Measurements from ENCODE around the gene YWHAQ. TPM values are rescaled to one million over a fixed set of nuclear protein-coding genes. Genes with fewer than 3 reads are reported as not detected.
A peak's percentile ranks its signal among the peaks of the same experiment; 100 is the strongest.

The YWHAQ gene
- 100 to 1,000 TPM; 349 to 445 (median 409) TPM for polyA plus RNA-seq (ENCODE audit: insufficient read length in 4 of 4)

DNA sequence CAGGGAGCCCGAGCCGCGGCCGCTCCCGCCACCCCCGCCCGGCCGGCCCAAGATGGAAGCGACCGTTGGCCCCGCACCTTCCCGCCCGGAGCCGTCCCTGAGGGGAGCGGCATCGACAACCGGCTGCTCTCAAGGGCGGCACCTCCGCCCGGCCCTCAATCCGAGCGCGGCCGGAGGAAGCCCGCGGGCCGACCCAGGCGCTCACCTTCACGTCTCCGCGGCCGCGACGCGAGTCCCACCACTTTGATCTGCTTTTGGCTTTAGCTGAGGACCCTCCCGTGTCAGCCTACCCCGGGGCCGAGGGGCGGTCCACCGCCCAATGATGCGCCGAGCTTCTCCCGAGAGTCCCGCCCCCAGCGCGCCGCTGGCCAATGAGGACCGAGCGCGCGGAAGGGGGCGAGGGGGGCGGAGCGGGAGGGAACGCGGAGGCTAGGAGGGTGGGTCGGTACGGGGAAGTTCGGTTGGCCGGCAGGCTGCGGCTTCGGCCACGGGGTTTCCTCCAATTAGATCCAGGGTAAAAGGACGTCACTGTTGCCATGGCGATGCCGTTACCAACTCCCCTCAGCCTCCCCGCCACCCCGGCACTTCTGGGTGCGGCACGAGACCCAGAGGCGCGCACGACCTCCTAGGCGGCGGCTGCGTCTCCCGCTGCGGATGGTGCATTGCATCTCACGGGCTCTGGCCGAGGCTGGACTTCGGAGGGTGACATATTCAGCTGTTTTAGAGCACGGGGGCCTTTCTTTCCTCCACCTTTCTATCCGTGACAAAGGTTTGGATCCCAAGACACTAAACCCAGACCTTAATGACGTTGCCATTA is at the start of gene YWHAQ:
Gene YWHAQ (minus strand): TSS at position 262 of the 817 bp plus-strand sequence. CDS start 545 bp downstream, outside the sequence.
- DNase-seq (ENCODE audit: low read depth in 4 of 4, low spot score in 2 of 4): peak; percentile 95 to 97 (median 97)

DNA sequence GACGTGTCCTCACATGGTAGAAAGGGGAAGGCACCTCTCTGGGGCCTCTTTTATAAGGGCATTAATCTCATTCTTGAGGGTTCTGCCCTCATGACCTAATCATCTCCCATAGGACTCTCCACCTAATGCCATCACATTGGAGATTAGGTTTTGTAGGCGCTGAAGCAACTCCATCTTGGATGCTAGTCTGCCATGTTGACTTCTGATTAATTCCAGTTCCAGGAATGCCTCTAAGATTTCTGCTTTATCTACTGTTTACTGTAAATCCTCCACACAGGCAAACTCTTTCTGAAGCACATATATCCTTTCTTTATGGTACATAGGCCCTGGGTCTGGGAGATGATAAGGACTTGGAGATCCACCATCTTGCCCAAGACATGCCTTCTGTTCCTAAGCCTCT is 49.3 kb upstream of the YWHAQ start:
- no peak for DNase-seq (ENCODE audit: low read depth in 4 of 4, low spot score in 2 of 4)

DNA sequence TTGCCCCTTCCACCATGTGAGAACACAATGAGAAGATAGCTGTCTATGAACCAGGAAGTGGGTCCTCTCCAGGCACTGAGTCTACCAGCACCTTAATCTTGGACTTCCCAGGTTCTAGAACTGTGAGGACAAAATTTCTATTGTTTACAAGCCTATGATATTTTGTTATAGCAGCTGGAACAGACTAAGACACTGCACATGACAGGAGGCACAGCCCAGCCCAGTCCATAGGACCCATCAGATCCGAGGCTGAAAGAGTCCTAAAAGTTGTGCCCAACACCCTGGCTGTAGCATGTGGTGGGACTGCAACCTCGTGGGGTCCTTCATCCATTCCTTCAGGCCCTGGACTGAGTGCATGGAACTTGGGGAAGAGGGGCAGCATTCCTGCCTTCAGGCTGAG is 48.4 kb upstream of the YWHAQ start:
- no peak for DNase-seq (ENCODE audit: low read depth in 4 of 4, low spot score in 2 of 4)

DNA sequence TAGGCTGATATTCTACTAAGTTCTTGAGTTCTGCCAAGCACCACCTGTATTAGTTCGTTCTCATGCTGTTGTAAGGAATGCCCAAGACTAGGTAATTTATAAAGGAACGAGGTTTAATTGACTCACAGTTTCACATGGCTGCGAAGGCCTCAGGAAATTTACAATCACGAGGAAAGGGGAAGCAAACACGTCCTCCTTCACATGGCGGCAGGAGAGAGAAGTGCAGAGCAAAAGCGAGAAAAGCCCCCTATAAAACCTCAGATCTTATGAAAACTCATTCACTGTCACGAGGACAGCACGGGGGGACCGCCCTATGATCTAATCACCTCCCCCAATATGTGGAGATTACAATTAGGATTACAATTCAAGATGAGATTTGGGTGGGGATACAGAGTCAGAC is 47.7 kb upstream of the YWHAQ start:
- DNase-seq (ENCODE audit: low read depth in 4 of 4, low spot score in 2 of 4): no peak

DNA sequence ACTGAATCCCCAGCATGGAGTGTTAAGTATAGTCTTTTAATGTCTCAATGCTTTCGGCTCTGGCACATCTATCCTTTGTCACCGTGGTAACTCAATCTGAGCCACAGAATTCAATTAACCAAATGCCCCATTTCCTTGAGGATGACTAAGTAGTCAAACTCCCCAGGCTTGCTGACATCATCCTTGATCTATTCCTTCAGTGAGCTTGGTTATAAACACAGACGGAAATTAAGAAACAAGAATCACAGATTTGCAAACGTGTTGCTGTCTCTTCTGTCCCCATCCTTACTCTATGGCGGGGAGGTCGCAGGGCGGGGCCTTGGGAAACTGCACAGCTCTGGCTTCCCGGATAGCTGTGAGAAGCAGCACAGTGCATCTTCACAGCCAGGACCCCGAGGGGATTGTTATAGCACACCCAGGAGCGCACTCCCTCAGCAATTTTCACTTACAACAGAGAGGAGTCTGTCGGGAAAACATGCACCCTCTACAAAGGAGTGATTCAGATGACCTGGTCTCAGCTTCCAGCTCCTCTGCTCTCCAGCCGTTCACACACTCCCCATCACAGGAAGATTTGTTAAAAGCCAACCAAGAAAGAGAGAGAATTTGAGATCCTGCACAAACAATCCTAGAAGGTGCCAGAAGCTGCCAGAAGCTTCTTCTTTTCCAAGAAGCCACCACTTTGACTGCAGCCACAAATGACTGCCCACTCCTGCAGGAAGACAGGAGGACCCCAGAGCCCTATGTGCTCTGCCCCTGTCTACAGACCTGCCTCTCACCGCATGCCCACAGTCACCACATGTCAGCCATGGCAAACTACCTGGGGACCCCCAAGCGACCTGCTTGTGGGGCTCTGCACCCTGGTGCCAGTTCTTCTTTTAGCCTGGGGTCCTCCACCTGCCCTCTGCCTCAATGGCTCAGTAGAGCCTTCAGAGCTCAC is 44.9 kb upstream of the YWHAQ start:
- no peak for DNase-seq (ENCODE audit: low read depth in 4 of 4, low spot score in 2 of 4)

DNA sequence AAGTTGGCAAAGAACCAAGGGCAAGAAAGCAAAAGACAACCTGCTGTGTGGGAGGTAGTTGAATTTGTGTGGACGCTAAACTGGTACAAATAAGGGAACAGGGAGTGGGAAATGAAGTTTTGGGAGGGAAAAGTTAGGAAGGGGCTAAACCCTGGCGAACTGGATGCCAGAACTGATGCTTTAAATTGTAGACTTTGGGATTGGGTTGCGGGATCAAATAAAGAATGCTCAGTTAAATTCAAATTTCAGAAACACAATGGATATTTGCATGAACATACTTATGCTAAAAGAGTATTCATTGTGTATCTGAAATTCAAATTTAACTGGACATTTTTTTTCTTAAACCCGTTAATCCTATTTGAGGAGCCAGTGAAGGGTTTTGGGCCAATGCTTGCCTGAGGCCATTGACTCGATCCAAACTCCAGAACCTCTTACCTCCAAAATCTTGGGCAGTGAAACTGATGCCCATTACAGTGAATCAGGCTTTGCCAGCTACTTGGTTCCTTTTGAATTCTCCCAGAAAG is 44.2 kb upstream of the YWHAQ start:
- no peak for DNase-seq (ENCODE audit: low read depth in 4 of 4, low spot score in 2 of 4)

DNA sequence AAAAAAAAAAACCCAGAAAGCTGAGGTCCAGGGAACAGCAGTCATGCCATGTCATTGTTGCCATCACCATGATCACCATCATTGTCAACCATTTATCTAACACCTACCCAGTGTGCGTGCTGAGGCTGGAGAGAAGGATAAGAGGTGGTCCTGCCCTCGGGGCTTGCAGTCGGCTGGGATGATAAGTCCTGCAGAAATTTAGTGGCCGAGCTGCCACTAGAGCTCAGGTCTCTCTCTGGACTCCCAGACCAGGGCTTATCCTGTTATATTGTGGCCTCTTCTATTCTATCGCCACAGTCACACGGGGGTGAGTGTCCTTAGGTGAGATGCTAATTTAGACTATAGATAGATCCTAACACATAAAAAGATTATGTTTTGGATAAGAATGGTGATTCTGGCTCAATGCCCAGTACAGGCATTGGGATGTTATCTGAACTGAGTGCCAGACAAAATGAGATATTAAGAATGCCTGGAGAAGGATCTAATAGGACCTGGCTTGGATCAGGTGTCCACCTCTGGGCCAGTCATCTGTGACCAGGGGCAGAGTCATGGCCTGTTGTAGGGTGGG is 43.2 kb upstream of the YWHAQ start:
- DNase-seq (ENCODE audit: low read depth in 4 of 4, low spot score in 2 of 4): no peak

DNA sequence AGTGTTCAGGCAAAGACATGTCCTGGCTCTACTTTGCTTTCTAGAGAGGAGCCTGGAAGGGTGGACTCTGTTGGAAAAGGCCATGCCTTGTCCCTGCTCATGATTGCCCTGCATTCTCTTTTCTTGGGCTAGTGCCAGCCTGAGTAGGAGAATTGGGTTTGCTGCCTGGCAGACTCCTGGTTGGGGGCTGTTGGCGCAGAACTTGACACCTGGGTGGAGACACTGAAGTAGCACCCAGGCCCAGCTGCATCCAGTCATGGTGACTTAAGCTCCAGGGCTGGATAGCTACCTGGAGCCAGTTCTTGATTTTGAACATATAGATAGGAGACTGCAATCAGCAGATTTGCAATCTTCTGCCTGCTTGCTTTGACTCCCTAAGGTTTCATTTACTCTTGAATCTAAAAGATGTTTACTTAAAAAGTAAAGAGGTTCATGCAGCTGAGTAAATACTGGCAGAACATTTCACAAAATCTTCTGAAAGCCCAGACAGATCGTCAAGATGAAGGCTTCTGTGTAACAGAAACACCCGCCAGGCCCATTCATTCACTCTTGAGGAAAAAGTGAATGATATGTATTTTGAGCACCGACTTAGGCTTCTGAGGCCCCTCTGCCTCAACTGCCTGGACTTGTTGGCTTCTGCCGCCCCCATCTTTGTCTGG is 38.0 kb upstream of the YWHAQ start:
- no peak for DNase-seq (ENCODE audit: low read depth in 4 of 4, low spot score in 2 of 4)

DNA sequence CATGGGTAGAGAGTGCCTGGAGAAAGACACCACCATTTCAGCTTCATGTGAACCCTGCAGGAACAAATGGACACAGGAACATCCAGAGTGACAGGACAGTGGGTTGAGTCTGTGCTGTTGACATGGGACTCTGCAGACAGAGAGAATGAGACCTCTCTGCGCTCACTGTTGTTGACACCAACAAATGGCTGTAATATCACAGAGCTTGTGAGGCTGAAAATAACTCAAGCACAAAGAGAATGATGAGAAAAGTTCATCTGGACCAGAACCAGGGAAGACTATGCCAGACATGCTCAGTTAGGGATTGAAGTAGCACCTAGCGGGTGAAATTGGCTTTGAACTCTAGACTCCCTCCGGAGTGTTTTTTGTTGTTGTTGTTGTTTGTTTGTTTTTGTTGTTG is 37.0 kb upstream of the YWHAQ start:
- DNase-seq (ENCODE audit: low read depth in 4 of 4, low spot score in 2 of 4): no peak

DNA sequence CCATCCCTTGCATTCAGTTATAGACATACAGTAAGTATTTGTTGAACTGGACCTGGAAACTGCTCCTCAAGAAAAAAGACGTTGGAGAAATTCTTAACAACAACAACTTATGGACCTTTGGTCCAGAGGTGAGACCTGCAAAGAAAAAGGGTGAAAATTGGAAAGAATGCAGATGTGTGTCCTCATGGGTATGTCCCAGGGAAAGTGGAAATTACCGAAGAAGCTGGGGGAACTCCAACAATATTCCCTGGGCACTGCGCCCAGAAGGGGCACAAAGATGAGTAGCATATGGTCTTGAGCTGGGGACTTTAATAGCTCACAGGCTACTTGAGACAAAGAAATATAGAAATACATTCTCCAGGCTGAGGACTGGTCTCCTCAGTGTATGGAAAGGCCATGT is 35.5 kb upstream of the YWHAQ start:
- no peak for DNase-seq (ENCODE audit: low read depth in 4 of 4, low spot score in 2 of 4)

DNA sequence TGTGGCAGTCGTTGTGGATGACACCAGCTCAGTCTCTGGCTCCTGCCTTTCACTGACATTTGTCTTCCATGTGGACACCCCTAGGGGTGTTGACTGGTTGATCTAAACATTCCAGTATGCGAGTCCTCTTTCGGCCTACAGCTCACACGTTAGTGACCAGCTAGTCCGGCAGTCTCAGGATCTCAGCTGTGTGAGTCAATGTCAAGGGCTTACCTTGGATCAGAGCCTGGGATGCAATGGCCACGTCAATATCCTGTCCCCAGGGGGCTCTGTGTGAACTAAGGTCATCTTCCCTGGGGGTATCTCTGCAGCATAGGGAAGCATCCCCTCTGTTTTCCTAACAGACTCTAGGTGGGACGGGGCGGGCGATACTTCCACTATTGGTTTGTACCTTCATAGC is 35.1 kb upstream of the YWHAQ start:
- no peak for DNase-seq (ENCODE audit: low read depth in 4 of 4, low spot score in 2 of 4)

DNA sequence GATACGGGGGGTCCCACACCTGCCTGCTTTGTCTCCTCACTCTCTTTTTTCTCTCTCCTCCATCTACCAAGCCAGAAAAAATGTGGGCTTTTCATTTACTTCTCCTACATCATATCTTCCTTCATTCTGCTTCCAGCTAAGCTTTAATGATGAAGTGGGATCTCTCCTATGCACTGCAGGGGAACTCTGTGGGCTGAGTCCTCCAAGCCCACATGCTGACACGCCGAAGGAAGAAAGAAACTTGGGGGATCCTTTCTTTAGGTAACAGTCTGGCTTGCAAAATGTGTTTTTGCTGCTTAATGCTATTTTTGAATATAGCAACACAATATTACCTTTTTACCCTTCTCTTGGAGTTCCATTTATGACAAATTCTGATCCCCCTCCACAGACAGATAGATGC is 33.6 kb upstream of the YWHAQ start:
- DNase-seq (ENCODE audit: low read depth in 4 of 4, low spot score in 2 of 4): no peak

DNA sequence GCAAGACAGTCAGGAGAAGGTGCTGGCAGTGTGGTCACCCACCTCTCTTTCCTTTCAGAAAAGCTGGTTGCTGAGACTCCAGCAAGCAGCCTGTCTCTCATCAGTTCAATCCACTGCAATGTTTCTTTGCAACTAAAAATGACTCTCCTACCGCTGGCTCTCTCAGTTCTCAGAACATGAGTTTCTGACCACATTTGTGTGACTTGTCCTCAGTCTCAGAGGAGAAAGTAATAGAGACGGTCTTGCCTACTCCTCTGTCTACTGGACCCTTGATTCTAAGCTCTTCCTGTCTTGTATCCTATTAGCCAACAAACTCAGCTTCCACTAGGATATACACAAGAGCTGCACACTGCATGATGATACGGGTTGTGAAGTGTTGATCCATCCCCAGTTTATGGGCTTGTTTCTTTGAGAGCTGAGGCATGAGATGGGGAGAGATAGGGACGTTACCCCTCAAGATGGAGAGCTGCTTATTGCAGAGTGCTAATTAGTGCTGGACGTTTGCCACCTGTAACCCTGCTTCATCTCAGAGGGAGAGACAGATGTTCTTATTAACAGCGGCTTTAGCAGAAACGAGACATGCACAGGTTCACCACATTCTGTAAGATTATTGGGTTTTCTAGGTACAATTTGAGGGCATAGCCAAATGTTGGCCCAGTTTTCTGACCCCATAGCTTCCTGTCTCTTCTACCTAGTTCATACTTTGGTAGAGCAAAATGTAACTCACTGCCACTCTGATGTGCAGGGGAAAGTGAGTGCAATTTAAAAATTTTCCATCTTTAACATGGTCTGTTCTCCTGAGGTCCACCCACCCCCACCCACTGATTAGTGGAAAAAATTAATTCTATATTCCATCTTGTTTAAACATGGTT is 32.4 kb upstream of the YWHAQ start:
- DNase-seq (ENCODE audit: low read depth in 4 of 4, low spot score in 2 of 4): no peak

DNA sequence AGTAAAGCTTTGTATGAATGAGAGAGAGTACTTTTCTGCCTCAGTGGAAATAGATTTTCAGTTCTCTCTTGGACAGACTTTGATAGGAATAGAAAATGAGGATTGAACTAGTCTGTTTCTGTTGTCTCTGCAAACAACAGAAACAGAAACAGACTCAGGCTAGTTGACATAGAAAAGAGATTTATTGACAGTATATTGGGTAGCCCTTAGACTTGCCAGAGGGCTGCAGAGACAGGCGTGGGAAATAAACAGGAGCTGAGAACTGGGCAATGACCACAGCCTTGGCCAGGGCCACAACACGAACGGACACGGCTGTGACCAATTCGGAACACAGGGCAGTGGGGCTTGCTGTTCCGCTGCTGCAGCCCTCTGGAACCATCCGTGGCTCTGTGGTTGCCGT is 30.5 kb upstream of the YWHAQ start:
- DNase-seq (ENCODE audit: low read depth in 4 of 4, low spot score in 2 of 4): no peak

DNA sequence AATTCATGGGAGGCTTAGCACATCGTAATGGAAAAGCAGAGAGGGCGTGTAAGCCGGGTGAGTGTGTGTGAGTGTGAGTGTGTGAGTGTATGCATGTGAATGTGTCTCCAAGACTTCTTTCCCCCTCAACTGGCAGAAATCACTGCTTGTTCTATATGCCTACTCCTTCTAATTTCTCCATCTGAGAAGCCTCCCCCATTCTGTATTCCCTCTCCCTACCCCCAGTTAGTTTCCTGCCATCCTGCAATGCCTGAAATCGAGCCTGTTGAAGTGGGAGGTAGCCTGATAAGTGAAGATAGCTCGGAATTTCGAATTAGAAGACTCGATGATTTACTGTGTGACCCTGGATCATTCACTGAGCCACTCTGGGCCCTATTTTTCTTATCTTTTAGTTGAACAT is 30.0 kb upstream of the YWHAQ start:
- no peak for DNase-seq (ENCODE audit: low read depth in 4 of 4, low spot score in 2 of 4)

DNA sequence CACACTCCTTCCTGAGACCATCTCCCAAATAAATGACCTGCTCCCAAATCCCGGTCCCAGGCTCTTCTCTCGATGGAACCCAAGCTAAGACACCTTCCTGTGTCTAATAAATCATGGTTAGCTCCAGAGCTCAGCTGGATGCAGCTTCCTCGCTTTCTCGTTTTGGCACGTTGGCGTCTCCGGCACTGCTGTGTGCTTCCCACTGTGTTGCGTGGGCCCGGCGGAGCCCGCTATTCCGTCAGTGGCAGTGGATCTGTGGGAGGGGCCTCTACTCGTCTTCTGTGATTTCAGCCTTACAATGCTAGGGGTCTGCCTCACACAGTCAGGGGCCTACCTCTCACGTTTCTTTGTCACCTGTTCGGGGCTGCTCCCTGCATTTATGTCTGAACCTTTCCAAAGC is 29.4 kb upstream of the YWHAQ start:
- no peak for DNase-seq (ENCODE audit: low read depth in 4 of 4, low spot score in 2 of 4)

DNA sequence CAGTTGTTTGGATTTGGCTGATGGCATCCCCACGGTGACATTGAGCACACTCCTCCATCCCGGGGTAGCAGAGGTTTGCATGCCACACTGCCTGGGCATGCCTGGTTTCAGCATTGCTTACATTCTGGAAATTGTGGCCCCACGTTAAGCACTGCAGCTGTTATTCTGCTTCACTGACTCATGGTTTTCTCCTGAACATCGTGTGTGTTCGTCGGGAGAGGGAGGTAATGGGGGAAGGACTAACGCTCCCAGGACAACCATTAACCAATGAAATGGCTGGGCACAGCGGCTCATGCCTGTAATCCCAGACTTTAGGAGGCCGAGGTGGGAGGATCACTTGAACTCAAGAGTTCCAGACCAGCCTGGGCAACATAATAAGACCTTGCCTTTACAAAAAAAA is 28.2 kb upstream of the YWHAQ start:
- DNase-seq (ENCODE audit: low read depth in 4 of 4, low spot score in 2 of 4): no peak

DNA sequence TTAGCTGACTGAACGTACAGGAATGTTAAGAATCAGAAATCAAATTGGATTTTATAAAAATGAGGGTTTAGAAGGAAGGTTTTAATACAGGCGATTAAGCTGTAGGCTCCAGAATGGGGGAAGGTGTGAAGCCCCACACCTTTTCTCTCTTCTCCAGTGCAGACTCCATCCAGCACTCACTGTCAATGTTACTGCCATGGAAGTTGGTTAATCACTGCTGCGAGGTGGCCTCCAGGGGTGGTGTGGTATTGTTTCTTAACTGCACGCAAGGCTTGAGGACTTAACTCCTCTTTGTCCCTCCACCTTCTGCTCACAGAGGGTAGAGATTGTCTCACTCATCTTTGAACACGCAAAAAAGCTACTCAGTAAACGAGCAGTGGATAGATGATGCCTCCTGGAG is 26.9 kb upstream of the YWHAQ start:
- DNase-seq (ENCODE audit: low read depth in 4 of 4, low spot score in 2 of 4): no peak

DNA sequence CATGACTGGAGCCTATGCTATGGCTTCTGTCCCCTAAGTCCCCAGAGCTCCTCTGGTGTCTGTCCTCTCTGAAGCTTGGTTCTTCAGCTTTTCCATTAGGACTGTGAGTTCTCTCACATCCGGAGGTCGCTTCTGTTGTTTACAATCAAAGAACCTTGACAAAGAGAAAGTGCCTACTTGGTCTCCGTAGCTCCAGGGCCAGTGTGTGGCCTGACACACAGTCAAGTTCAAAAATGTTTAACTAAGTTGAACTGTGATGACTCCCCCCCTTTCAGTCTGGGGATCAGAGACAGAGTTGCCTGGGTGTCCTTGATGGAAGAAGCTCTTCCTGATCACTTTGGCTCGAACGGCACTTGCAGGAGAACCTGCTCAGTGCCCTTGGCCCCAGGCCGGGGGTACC is 26.3 kb upstream of the YWHAQ start:
- DNase-seq (ENCODE audit: low read depth in 4 of 4, low spot score in 2 of 4): no peak

All from left renal cortex interstitium (tissue), 4 donors.